CD4-positive, alpha-beta T cell treated with Interleukin-15 for 1 hour (primary cell): ENCODE data around the gene KYAT1.

Source experiments
- DNase-seq: peaks from one replicate; pipeline ENCODE4 v3.0.0-alpha.2; 2020

Gene KYAT1

DNA sequence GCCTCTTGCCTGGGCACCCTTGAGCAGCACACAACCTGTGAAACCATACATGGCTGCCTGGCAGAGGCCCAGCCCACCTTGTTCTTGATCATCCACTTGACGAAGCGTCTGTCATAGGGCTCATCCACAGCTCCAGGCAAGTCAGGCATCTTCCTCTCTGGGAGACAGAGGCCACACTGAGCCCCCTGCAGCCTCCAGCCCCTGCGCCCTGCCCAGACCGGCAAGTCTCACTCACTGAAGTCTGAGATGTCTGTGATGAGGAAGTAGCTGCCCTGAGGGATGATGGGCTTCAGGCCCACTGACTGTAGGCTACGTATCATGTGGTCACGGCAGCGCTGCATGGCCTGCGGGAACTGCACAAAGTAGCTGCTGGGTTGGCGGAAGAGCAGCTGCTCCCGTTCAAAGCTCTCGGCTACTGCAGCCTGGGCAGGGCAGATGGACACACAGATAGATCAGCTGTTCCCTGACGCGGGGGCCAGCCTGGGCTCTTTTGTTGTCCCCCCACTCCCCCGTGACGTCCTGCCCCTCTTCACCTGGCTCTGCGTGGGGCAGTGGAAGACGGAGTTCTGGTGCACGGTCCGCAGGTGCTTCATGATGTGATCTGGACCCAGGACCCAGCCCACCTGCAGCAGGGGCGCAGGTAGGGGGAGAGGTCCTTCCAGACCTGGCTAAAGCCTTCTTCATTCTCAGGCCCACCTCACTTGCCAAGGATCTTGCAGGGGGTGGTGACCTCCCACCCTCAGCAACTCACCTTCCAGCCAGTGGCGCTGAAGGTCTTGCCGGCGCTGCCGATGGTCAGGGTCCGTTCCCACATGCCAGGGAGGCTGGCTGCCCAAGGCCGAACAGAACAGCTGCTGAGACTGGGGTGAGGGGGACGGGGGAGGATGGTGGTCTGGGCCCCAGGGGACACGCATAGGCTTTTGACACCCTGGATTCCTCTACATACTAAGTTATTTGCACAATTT is 46.2 kb downstream of the KYAT1 start:
- DNase-seq: no peak

DNA sequence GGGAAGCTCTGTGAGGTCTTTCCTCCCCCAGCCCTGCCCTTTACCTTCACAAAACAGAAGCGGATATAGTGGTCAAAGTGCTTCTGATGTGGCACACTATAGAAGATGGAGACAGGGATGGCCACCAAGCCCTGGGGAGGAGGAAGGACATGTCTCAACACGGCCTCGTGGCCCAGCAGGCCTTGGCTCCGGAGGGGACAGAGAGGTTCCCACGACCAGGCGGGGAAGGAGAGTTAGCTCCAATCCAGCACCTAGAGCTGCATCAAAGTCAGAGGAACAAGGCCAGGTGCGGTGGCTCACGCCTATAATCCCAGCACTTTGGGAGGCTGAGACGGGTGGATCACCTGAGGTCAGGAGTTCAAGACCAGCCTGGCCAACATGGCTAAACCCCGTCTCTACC is 48.1 kb downstream of the KYAT1 start:
- no peak for DNase-seq

DNA sequence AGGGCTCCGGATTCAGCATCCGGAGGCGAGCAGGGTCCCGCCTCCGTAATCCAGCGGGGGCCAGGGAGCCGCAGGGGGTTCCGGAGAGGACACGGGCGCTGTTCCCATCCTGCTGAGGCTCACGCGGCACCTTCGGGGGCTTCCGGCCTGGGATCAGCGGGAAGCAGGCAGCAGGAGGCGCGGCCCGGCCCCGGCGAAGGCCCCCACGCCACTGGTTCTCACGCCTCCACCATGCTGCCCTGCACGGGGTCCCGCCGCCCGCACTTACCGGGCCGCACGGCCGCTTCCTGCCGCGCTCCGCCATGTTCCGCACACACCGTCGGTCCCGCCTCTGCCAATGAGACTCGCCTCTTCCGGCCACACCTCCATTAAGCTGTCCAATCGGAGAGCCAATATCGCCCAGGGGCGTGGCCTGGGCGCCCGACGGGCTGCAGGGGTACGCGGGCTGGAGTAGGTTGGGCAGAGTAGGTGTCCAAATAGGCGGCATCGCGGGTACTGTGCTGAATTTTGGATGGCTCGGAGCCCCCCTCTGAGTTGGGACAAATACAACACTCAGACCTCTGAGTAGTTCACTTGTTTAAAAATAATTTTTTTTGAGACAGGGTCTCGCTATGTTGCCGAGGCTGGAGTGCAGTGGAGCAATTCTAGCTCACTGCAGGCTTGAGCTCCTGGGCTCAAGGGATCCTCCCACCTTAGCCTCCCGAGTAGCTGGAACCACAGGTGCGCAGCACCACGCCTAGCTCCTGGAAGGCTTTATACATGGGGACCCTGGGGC is 52.1 kb downstream of the KYAT1 start, which contains the start of gene SPOUT1:
Gene SPOUT1, minus strand, starts transcription at position 318 of the 775 bp plus-strand sequence. Its CDS starts 14 bp downstream, at position 304.
- DNase-seq: peak; percentile 93

DNA sequence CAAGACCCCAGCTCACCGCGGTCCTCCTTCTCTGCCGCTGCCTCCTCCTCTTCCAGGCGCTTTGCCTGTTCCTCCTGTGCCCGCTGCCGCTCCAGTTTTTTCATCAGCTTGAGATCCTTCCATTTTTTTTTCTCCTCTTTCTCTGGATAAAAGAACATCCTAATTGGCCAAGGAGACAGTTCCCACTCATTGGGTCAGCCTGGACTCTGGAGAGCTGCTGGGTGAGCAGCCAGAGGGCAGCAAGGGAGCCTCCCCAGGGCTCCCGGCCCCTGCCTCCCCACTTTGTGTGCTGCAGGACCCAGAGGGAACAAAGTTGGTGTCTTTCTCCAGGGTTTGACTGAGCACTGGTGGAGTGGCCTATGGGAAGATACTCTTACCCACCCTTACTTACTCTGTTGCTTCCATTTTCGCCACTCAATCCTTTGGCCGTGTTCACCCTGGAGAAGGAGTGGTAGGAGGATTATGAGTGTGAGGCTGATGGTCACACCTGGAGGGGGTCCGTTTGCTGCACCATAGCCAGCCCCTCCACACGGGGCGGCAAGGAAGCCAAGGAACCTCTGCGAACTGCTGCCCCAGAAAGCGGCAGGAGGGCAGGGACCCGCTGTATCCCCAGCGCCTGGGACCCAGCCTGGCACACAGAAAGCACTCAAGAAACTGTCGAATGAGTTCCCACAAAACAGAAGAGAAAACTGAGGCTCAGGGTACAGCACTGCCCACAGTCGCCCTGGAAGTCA is 52.9 kb downstream of the KYAT1 start:
- no peak for DNase-seq

DNA sequence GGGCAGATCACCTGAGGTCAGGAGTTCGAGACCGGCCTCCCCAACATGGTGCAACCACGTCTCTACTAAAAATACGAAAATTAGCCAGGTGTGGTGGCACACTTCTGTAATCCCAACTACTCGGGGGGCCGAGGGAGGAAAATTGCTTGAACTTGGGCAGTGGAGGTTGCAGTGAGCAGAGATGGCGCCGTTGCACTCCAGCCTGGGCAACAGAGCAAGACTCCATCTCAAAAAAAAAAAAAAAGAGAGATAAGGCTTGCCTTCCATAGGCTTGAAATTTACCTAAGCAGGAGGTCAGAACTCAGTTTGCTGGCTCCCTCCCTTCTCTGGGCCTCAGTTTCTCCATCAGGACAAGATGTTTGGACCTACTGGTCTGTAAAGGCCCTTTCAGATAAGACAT is 53.5 kb downstream of the KYAT1 start:
- no peak for DNase-seq

DNA sequence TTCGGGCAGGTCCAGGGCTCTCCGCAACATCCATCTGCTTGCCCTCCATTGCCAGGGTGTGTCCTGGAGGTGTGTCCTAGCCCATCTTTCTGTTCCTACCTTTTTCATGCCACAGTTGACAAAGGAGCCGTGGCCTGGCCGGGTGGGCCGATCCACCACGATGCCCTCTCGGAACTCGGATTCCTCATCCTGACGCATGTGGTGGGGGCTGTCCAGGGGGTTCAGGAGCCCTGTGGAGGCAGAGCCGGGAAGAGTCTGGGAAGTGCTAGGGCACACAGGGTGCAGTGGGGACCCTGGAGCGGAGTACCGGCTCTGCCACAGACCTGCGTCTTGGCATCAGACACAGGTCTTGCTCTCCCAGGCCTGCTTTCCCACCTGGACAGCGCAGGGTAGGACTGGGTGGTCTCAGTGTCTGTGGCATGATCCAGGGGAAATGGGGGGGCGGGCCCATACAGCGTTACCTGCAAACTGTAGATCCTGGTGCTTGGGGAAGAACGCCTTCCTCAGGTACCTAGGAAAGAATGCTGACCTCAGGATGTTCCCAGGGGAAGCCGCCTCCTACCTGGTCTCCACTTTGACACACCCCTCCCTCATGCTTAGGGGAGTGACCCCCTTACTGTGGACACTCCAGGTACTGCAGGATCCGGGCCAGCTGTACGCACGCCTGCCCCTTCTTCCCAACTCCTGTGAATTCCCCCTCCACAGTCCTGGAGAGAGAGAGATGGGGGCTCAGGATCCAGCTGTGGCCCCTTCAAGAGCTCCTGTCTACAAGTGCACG is 55.6 kb downstream of the KYAT1 start:
- no peak for DNase-seq

DNA sequence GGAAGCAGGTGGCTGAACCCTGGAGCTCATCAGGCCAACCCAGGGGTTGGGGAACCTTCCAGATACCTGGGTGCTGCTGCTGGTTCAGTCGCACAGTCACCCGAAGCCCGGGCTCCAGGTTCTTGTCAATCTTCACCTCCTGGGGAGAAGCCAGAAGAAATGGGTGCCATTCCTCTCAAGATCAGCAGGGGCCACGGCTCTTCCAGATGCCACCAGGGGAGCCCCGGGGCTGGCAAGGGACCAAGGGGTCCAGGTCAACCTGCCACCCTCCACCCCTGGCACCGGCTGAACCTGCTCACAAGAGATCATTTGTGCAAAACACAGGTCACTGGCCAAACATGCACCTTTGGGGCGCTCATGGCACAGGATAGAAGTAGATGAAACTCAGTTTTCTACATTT is 56.8 kb downstream of the KYAT1 start:
- no peak for DNase-seq

DNA sequence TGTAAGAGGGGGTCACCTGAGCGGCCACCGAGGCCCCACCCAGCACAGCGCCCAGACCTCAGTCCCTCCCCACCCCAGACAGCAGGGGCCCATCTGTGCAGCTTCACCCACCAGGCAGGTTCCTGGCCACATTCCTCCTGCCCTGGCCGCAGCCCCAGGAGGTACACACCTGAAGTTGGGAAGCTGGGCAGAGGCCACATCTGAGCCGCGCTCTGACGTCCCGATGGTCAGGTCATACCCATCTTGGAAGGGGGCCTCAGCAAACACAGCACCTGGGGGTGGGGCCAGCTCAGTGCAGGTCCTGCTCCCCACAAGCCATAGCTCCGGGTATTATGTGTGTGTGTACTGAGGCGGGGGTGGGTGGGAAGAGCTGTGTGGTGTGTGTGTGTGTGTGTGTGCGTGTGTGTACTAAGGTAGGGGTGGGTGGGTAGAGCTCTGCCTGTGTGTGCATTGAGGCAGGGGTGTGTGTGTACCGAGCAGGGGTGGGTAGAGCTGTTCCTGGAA is 57.8 kb downstream of the KYAT1 start:
- DNase-seq: no peak

DNA sequence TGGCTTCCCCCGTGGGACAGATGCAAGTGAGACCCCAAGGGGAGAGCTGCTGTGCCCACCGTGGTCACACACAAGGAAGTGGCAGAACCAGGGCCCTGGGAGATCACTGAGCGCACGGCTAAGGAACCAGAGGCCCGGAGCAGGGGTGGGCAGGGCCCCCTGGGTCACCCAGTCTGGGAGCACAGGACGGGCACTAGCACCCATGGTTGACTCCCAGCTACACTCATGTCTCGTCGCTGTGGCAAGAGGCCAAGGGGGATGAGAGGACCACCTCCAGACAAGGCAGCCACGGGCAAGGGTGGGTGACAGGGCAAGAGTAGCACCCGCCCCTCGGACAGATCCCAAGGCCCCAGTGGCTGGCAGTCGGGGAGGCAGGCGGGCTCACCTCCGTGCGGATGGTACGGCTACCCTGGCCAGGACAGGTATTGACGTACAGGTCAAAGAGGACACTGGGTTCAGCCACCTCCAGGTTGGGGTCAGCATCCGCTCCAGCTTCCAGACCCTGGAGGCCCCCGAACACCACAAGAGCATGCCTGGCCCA is 58.3 kb downstream of the KYAT1 start:
- no peak for DNase-seq

DNA sequence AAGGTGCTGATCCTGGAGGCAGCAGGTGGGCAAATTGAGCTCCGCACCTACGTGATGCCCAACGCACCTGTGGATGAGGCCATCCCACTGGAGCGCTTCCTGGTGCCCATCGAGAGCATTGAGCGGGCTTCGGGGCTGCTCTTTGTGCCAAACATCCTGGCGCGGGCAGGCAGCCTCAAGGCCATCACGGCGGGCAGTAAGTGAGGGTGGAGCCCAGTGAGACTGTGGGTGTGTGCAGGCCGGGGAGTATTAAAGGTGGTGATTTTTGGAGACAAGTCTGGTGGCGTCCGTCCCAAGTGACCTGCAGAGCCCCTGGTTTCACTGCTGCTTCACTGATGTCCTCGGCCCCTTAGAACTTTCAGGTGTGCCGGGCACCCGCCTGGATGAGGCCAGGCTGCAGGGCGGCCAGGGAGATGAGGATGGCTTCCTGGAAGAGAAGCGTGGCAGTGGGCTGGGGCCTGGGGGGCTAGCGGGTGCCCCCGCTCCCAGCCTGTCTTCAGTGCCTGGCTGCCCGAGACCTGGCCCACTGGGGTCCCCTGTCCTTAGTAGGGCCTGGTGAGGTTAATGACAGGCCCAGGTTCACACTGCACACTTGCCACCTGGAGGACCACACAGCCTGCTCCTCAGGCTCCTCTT is 59.2 kb downstream of the KYAT1 start:
- no peak for DNase-seq

DNA sequence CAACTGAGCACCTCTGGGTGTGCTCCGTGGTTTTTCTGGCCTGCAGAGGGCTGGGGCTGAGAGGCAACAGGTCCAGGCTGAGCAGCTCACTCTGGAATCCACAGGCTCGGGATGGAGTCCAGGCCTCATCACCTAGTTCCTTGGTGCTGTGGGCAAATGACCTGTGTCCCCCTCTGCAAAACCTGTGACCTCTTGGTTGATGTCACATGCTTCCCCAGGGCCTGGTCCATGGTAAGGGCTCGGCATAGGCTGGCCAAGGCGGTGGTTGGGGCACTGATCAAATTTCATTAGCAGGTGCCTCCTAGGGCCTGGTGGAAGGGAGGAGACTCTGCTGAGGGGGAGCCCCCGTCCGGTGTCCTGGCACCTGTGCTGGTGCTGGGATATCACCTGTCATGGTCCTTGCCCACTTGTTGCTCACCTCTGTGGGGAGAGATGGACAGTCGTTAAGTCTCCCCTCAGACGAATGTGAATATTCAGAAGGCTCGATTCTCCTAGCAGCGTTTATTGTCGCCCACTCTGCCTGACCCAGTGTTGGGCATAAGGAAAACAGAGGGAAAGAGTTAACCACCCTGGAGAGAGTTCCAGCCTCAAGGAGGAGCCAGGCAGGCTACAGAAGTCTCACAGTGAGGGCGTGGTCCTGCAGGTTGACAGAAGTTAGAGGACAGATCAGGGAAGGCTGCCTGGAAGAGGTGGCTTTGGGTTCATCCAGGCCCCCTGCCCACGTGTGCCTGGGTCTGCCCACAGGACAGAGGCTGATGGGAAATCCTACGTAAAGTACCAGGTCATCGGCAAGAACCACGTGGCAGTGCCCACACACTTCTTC is 60.0 kb downstream of the KYAT1 start:
- no peak for DNase-seq

DNA sequence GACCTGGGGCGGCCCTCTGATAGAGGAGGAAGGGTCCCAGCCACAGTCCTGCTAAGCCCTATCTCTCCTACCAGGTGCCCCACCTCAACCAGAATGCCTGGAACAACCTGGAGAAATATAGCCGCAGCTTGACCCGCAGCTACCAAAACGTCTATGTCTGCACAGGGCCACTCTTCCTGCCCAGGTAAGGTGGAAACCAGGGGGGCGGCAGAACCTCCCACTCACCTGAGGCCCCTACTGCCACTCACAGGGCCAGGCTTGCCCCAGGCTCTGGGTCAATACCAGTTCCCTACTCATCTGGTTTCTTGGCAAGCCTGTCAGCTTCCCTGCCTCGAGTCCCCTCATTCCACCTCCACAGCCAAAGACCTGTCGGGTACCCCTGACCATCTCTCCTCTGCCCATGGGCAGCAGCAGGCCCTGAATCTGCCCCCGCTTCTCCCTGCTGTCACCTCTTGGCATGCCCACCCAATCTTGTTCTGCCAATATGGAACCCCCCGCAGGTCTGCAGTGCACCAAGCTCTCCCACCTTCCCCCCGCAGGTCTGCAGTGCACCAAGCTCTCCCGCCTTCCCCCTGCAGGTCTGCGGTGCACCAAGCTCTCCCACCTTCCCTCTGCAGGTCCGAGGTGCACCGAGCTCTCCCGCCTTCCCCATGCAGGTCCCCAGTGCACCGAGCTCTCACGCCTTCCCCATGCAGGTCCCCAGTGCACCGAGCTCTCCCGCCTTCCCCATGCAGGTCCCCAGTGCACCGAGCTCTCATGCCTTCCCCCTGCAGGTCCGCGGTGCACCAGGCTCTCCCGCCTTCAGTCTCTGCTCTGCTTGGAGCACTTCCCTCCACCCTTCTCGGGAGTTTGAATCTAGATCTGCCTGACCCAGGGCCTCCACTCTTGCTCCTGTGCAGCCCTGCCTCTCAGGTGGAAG is 60.8 kb downstream of the KYAT1 start:
- DNase-seq: no peak

DNA sequence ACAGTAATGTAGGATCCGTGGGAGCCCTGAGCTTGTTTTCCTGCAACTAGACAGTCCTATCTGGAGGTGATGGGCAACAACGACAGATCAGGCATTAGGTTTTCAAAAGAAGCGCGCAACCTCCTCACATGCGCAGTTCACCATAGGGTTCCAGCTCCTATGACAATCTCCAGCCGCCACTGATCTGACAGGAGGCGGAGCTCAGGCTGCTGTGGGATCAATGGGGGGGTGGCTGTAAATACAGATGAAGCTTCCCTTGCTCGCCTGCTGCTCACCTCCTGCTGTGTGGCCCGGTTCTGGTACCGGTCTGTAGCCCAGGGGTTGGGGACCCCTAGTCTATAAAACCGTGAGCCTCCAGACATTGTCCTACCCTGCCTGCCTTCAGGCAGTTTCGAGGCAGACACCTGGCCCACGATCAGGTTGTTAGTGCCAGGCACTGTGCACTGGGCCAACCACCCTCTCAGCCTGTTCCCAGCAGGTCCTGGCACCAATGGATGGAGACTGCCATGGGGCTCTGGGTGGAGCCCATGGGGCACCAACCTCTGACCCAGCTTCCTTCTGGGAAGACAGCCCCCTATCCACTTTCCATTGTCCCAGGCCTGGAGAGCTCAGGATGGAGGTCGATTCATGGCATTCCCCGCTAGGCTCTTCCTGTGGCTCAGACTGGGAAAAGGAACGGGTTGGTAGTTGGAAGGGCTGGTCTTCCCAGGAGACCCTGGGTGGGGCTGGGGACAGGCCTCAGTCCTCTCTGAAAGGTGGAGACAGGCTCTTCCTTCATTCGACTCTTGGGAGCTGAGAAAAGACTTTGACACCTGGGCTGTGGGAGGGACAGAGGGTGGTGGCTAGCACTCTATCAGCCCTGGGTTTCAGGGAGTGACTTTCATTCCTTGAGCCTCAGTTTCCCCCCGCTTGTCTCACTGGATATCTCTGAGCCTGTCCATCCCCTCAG is 61.8 kb downstream of the KYAT1 start:
- no peak for DNase-seq

DNA sequence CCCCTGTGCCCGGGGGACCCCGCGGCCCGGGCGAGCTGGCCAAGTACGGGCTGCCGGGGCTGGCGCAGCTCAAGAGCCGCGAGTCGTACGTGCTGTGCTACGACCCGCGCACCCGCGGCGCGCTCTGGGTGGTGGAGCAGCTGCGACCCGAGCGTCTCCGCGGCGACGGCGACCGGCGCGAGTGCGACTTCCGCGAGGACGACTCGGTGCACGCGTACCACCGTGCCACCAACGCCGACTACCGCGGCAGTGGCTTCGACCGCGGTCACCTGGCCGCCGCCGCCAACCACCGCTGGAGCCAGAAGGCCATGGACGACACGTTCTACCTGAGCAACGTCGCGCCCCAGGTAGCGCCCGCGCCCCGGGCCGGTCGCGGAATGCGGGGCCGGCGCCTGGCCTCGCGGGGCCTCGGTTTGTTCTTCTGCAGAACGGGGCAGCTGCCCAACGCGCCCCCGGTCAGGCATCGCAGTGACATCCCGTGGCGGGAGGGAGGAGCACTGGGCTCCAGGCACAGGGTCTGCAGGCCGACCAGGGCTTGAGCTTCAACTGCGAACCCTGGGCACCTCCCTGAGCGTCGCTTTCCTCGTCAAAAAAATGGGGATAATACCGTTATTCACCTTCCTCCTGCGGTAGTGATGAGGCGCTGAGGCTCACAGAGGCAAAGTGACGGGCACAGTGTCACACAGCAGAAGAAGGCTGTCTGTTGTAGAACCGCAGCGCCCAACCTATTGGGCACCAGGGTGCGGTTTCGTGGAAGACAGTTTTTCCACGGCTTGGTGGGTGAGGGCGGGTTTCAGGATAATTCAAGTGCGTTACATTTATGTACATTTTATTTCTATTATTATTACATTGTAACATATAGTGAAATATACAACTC is 62.7 kb downstream of the KYAT1 start:
- DNase-seq: peak; percentile 38

DNA sequence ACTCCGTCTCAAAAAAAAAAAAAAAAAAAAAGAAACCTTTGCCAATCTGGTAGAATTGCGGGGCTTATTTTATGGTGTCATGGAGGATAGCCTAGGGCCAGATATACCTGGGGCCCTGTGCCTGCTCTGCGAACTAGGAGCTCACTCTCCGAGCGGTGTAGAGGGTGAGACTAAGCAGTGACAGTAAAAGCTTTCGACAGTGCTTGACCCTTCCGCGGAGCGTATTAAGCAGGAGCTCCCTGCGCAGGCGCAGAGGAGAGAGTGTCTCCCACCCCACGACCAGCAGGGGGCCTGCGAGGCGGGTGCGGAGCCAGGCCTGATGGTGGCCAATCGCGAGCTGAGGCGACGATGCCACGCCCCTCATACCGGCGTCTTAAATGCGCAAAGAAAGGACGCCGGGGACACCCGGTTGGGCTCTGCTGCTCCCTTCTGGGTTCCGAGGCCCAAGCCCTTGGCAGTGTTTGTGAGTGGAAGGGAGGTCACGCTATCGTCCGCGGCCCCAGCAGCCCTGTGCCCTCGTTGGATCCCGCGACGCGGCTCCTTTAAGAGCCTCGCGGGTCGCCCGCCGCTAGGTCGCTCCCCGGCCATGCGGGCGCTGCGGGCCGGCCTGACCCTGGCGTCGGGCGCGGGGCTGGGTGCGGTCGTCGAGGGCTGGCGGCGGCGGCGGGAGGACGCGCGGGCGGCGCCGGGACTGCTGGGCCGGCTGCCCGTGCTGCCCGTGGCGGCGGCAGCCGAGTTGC is 63.5 kb downstream of the KYAT1 start, which contains the start of gene ENDOG:
Gene ENDOG, plus strand, starts transcription at position 402 of the 740 bp plus-strand sequence. Its CDS starts 185 bp downstream, at position 587.
- DNase-seq: peak; percentile 97

DNA sequence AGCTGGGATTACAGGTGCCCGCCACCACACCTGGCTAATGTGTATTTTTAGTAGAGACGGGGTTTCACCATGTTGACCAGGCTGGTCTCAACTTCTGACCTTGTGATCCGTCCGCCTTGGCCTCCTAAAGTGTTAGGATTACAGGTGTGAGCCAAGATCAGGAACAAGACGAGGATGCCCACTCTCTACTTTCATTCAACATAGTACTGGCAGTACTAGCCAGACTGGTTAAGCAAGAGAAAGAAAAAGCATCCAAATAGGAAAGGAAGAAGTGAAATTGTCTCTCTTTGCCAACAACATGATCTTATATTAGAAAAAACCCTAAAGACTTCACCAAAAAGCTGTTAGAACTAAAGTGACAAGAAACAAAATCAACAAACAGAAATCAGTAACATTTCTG is 70.9 kb downstream of the KYAT1 start:
- no peak for DNase-seq
